MM.1S (cell line): ENCODE data around the gene SLCO3A1.

Source experiments
- DNase-seq: peaks from one replicate; pipeline ENCODE4 v3.0.0-alpha.2; 2015
- H2AFZ ChIP-seq: fragments of 300-600 bp; sonication (generic); 2 replicates; pipeline ENCODE4 v1.6.0; 2016; ENCODE audit warnings: antibody characterized with exemption, low read length
- H3F3A ChIP-seq: fragments of 300-600 bp; sonication (generic); 2 replicates; pipeline ENCODE4 v1.6.1; 2016; ENCODE audit warnings: mild to moderate bottlenecking, antibody characterized with exemption, low read length, moderate library complexity, mixed read lengths; ENCODE audit not compliant: insufficient read depth
- H3K27ac ChIP-seq: fragments of 300-600 bp; sonication (generic); 2 replicates; pipeline ENCODE4 v1.5.1; 2016; ENCODE audit warnings: mild to moderate bottlenecking, low read length
- H3K27me3 ChIP-seq: fragments of 300-600 bp; sonication (generic); replicated peaks from 2 replicates; pipeline ENCODE4 v1.6.0; 2016; ENCODE audit warnings: low read length; ENCODE audit not compliant: insufficient read depth
- H3K36me3 ChIP-seq: fragments of 300-600 bp; sonication (generic); replicated peaks from 2 replicates; pipeline ENCODE4 v1.6.1; 2016; ENCODE audit warnings: mild to moderate bottlenecking, low read length, mixed read lengths; ENCODE audit not compliant: insufficient read depth
- H3K4me1 ChIP-seq: fragments of 300-600 bp; sonication (generic); 2 replicates; pipeline ENCODE4 v1.6.1; 2016; ENCODE audit warnings: low read length, mixed read lengths
- H3K4me2 ChIP-seq: fragments of 300-600 bp; sonication (generic); 2 replicates; pipeline ENCODE4 v1.6.0; 2016; ENCODE audit warnings: low read depth, low read length
- H3K4me3 ChIP-seq: fragments of 300-600 bp; sonication (generic); 2 replicates; pipeline ENCODE4 v1.5.1; 2016; ENCODE audit warnings: low read length, mixed read lengths
- H3K79me2 ChIP-seq: fragments of 300-600 bp; sonication (generic); 2 replicates; pipeline ENCODE4 v1.6.1; 2016; ENCODE audit warnings: mixed run types, low read length, mixed read lengths
- H3K9ac ChIP-seq: fragments of 300-600 bp; sonication (generic); 2 replicates; pipeline ENCODE4 v1.6.1; 2016; ENCODE audit warnings: low read length, mixed read lengths
- H3K9me2 ChIP-seq: fragments of 300-600 bp; sonication (generic); replicated peaks from 2 replicates; pipeline ENCODE4 v1.6.1; 2016; ENCODE audit warnings: mild to moderate bottlenecking, low read length, mixed read lengths; ENCODE audit not compliant: insufficient read depth
- H3K9me3 ChIP-seq: fragments of 300-600 bp; sonication (generic); replicated peaks from 2 replicates; pipeline ENCODE4 v1.6.1; 2016; ENCODE audit warnings: mild to moderate bottlenecking, low read length, mixed read lengths; ENCODE audit not compliant: insufficient read depth
- H4K20me1 ChIP-seq: fragments of 300-600 bp; sonication (generic); 2 replicates; pipeline ENCODE4 v1.6.1; 2016; ENCODE audit warnings: mild to moderate bottlenecking, low read length, moderate library complexity, mixed read lengths; ENCODE audit not compliant: insufficient read depth
- EZH2 ChIP-seq: fragments of 300-600 bp; sonication (generic); optimal IDR thresholded peaks from 2 replicates; pipeline ENCODE3; 2017; ENCODE audit warnings: low read depth, mild to moderate bottlenecking, antibody characterized with exemption, low read length, mixed read lengths
- EZH2phosphoT487 ChIP-seq: fragments of 300-600 bp; sonication (generic); IDR thresholded peaks from 2 replicates; pipeline ENCODE4 v1.6.1; 2018; ENCODE audit warnings: antibody characterized with exemption, low read length
- TF ChIP-seq, protein P1 (sequence below): fragments of 300-600 bp; sonication (generic); IDR thresholded peaks from 2 replicates; pipeline ENCODE4 v1.5.1; 2016; ENCODE audit warnings: antibody characterized with exemption, low read length, mixed read lengths

The SLCO3A1 gene

DNA sequence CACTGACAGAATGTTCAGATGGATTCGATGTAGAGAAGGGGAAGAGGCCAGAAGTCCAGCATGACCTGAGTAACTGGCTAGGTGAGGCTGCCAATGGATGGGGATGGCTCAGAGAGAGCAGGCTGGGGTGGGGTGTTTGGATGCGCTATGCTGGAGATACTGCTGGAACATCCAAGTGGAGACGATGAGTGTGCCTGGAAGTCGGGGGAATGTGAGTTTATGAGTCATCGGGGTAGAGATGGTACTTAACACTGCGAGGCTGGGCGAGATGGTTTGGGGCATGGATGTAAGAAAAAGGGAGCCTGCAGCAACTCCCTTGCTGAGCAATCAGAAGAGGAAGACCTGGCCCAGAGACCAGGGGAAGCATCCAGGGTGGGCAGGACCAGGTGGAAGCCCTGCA lies 180.7 kb downstream of the SLCO3A1 start:
- no peak overlapping the region for H2AFZ ChIP-seq
- no peak overlapping the region for H3K9ac ChIP-seq
- no peaks in the 10 kb centered on the region for H4K20me1 ChIP-seq
- H3K9me2 ChIP-seq: no peaks in the 10 kb centered on the region
- H3K4me3 ChIP-seq: no peak overlapping the region
- H3K27ac ChIP-seq: no peak overlapping the region
- no peak for TF ChIP-seq EZH2
- H3K36me3 ChIP-seq: no peaks in the 10 kb centered on the region
- H3K27me3 ChIP-seq: no peaks in the 10 kb centered on the region
- no peaks in the 10 kb centered on the region for H3K4me1 ChIP-seq
- no peak for DNase-seq
- H3F3A ChIP-seq: no peaks in the 10 kb centered on the region
- H3K79me2 ChIP-seq: no peaks in the 10 kb centered on the region
- H3K4me2 ChIP-seq: no peak overlapping the region
- no peaks in the 10 kb centered on the region for H3K9me3 ChIP-seq

GRCh38 chr15:92035551-92035950 lies 182.0 kb downstream of the SLCO3A1 start:
- no peaks in the 10 kb centered on the region for H3F3A ChIP-seq
- H4K20me1 ChIP-seq: no peaks in the 10 kb centered on the region
- H3K9me3 ChIP-seq: no peaks in the 10 kb centered on the region
- H3K27me3 ChIP-seq: no peaks in the 10 kb centered on the region
- DNase-seq: no peak
- no peak overlapping the region for H3K4me2 ChIP-seq
- no peaks in the 10 kb centered on the region for H3K36me3 ChIP-seq
- no peak overlapping the region for H3K27ac ChIP-seq
- no peaks in the 10 kb centered on the region for H3K79me2 ChIP-seq
- H3K9ac ChIP-seq: no peak overlapping the region
- no peaks in the 10 kb centered on the region for H3K4me1 ChIP-seq
- H3K9me2 ChIP-seq: no peaks in the 10 kb centered on the region
- H2AFZ ChIP-seq: no peak overlapping the region
- no peak for TF ChIP-seq EZH2phosphoT487
- no peak for TF ChIP-seq EZH2
- TF ChIP-seq, protein P1, sequence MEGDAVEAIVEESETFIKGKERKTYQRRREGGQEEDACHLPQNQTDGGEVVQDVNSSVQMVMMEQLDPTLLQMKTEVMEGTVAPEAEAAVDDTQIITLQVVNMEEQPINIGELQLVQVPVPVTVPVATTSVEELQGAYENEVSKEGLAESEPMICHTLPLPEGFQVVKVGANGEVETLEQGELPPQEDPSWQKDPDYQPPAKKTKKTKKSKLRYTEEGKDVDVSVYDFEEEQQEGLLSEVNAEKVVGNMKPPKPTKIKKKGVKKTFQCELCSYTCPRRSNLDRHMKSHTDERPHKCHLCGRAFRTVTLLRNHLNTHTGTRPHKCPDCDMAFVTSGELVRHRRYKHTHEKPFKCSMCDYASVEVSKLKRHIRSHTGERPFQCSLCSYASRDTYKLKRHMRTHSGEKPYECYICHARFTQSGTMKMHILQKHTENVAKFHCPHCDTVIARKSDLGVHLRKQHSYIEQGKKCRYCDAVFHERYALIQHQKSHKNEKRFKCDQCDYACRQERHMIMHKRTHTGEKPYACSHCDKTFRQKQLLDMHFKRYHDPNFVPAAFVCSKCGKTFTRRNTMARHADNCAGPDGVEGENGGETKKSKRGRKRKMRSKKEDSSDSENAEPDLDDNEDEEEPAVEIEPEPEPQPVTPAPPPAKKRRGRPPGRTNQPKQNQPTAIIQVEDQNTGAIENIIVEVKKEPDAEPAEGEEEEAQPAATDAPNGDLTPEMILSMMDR: no peak
- H3K4me3 ChIP-seq: no peak overlapping the region

GRCh38 chr15:92035961-92036360 lies 182.5 kb downstream of the SLCO3A1 start:
- no peak overlapping the region for H3K4me3 ChIP-seq
- H3K9ac ChIP-seq: no peak overlapping the region
- H3K27me3 ChIP-seq: no peaks in the 10 kb centered on the region
- H3K27ac ChIP-seq: no peak overlapping the region
- no peaks in the 10 kb centered on the region for H3K4me1 ChIP-seq
- no peaks in the 10 kb centered on the region for H3K9me2 ChIP-seq
- no peaks in the 10 kb centered on the region for H3F3A ChIP-seq
- no peaks in the 10 kb centered on the region for H3K36me3 ChIP-seq
- no peak for DNase-seq
- no peak for TF ChIP-seq EZH2phosphoT487
- TF ChIP-seq, protein P1: no peak
- no peak for TF ChIP-seq EZH2
- H3K9me3 ChIP-seq: no peaks in the 10 kb centered on the region
- no peak overlapping the region for H2AFZ ChIP-seq
- H3K79me2 ChIP-seq: no peaks in the 10 kb centered on the region
- H3K4me2 ChIP-seq: no peak overlapping the region
- H4K20me1 ChIP-seq: no peaks in the 10 kb centered on the region

DNA sequence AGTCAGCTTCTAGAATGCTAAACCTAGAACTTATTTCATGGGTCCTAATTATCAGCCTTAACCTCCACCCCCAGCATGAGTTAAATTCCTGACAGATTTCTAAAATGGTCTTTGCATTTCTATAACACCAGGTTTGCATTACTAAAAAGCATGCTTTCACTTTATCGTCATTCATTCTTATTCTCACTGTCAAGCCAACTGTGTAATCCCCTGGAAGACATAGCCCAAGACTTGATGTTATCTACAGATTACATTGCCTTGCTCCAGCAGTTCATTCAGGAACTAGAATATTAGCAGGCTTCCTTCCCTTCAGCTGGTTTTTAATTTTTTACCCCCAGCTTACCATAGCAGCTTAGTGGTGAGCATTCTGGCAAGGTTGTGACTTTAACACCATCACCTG lies 184.0 kb downstream of the SLCO3A1 start:
- no peak overlapping the region for H3K4me2 ChIP-seq

More for the DNA sequence above, 184.0 kb downstream of the SLCO3A1 start:
- Histone ChIP-seq H3K36me3 (no peaks in the 10 kb centered on the region), H3F3A (no peaks in the 10 kb centered on the region), H3K27me3 (no peaks in the 10 kb centered on the region), H3K27ac (no peak overlapping the region), H3K79me2 (no peaks in the 10 kb centered on the region), H3K4me3 (no peak overlapping the region), H4K20me1 (no peaks in the 10 kb centered on the region), H2AFZ (no peak overlapping the region), H3K9me2 (no peaks in the 10 kb centered on the region), H3K4me1 (no peaks in the 10 kb centered on the region), H3K9me3 (no peaks in the 10 kb centered on the region), H3K9ac (no peak overlapping the region)
- no peak for DNase-seq
- no peak for TF ChIP-seq EZH2phosphoT487
- no peak for TF ChIP-seq EZH2
- TF ChIP-seq, protein P1: no peak
